ENCODE measurements around the gene KLHL30.

The KLHL30 gene

DNA sequence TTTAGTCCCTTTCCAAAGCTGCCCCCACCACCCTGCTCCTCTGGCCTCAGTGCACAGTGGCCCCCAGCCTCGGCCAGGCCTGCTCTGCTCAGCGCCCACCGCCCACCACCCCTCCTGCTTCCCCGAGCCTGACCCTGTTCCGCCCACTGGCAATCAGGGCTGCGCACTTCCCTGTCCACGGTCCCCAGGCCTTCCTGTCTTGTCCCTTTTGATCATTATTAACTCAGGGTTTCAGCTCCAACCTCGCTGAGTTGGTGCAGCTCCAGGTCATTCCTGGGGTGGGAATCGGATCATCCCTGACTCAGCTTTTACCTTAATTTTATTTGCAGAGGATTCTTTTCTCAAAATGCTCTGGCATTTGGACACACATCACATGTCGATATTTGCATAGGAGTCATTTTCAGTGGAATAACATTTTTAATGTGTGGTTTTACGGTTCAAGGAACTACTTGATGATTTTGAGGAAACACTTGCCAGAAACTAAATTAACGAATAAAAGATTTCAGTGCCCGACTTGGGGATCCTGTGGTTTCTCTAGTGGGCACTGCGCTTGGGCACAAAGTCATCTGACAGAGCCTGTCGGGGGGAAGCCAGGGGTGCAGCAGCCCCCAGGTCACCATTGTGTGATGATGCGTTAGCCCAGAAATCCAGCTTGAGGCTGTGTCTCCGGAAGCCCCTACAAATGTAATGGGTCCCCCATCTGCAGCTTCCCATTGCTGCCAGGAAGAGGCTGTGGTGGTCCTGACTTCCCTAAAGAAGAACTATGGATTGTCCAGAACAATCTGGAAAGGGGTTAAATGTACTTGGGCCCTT is 39.4 kb upstream of the KLHL30 start:
- in situ Hi-C loops (cut with HindIII; ENCODE audit: low sequenced_read_pairs): no loop called here
- no peak for TF ChIP-seq CTCF (IDR thresholded peaks at IDR 0.05; ENCODE audit: low read depth, low read length, missing control alignments)
- no peak overlapping the region for H3K4me3 ChIP-seq (ENCODE audit: low read depth, low read length)
- DNase-seq (ENCODE audit: low read depth): peak; percentile 50

DNA sequence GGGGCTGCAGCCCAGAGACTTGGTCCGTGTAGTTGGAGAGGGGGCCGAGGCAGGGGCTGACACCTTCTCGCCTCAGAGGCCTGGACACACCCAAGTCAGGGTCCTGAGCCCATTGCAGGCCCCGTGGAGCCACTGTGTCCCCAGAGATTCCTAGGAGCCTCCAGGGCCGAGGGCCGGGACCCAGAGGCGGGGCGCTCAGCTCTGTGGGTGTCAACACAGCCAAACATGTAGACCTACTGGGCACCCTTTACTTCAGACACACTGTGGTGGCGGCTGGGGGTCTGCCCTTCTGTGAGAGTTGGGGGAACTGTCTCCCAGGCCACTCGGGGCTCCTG is 38.8 kb upstream of the KLHL30 start:
- DNase-seq (ENCODE audit: low read depth): no peak
- no peak overlapping the region for H3K4me3 ChIP-seq (ENCODE audit: low read depth, low read length)
- in situ Hi-C loops (cut with HindIII; ENCODE audit: low sequenced_read_pairs): no loop called here
- no peak for TF ChIP-seq CTCF (IDR thresholded peaks at IDR 0.05; ENCODE audit: low read depth, low read length, missing control alignments)

DNA sequence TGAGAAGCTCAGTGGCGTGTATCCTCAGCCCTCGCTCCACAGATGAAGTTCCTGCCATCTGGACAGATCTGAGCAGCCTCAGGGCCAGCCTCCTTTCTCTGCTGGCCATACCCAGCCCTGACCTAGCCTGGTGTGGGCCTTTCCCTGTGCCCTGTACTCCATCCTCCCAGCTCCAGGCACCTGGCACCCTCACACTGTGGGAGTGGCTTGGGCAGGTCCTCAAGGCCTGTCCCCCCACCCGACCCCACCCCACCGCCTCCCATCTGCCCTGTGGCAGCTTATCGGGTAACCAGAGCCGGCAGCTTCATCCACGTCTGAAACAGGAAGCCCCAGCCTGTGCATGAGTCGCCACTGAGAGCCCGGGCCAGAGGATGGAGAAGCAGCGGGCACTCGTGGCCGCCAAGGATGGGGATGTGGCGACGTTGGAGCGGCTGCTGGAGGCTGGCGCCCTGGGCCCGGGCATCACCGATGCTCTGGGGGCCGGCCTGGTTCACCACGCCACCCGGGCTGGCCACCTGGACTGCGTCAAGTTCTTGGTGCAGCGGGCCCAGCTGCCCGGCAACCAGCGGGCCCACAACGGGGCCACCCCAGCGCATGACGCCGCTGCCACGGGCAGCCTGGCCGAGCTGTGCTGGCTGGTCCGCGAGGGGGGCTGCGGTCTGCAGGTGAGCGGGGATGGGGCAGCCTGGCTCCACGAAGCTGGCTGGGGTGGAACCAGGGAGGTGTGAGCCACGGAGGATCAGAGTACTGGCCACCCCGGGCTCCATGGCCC is 38.2 kb upstream of the KLHL30 start, which contains the start of gene ESPNL:
ESPNL (plus strand) TSS at position 292 of the 772 bp plus-strand sequence; CDS start at position 372, 80 bp downstream.
- no peak for TF ChIP-seq CTCF (IDR thresholded peaks at IDR 0.05; ENCODE audit: low read depth, low read length, missing control alignments)
- DNase-seq (ENCODE audit: low read depth): no peak
- in situ Hi-C loops (cut with HindIII; ENCODE audit: low sequenced_read_pairs): no loop called here
- H3K4me3 ChIP-seq (ENCODE audit: low read depth, low read length): no peak within 1 kb of the TSS

DNA sequence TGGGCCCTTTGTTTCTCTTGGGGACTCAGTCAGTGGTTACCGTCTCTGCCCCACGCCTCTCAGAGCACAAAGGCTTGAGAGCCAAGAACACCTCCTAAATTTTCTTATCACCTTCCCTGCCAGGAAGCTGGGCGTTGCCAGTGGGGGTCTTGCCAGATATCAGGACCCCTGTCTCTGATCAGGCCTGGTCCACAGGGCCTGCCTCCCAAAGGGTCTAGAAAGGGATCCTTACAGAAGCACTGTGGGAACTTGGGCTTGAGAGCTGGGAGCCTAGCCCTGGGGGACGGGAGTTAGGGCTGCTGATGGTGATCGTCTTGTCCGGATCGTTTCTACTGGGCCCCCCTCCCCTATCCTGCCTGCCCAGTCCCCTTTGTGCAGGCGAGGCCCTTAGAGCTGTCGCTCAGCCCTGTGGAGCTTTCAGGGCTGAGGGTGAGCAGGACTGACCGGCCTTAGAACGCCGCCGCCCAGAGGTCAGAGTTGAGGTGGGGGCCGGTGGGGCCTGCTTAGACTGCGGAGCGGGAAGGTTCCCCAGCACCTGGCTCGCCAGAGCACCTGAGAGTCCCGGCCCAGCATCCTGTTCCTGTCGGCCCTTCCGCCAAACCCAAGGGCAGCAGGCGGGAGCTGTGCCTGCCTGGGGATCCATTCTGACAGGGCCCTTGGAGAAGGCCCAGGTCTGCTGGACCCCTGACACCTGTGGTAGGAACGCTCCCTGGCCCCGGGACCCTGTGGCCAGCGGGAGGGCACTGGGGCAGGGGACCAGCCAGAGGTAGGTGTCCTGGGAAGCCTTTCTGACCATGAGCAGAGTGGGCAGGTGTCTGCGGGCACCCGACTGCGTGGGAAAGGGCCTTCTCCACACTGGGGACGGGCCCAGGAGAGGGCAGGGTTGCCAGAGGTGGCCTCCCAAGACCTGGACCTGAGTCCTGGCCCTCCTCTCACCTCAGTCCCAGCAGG is 37.4 kb upstream of the KLHL30 start:
- in situ Hi-C loops (cut with HindIII; ENCODE audit: low sequenced_read_pairs): no loop called here
- no peak for DNase-seq (ENCODE audit: low read depth)
- TF ChIP-seq CTCF (IDR thresholded peaks at IDR 0.05; ENCODE audit: low read depth, low read length, missing control alignments): no peak
- no peak overlapping the region for H3K4me3 ChIP-seq (ENCODE audit: low read depth, low read length)

DNA sequence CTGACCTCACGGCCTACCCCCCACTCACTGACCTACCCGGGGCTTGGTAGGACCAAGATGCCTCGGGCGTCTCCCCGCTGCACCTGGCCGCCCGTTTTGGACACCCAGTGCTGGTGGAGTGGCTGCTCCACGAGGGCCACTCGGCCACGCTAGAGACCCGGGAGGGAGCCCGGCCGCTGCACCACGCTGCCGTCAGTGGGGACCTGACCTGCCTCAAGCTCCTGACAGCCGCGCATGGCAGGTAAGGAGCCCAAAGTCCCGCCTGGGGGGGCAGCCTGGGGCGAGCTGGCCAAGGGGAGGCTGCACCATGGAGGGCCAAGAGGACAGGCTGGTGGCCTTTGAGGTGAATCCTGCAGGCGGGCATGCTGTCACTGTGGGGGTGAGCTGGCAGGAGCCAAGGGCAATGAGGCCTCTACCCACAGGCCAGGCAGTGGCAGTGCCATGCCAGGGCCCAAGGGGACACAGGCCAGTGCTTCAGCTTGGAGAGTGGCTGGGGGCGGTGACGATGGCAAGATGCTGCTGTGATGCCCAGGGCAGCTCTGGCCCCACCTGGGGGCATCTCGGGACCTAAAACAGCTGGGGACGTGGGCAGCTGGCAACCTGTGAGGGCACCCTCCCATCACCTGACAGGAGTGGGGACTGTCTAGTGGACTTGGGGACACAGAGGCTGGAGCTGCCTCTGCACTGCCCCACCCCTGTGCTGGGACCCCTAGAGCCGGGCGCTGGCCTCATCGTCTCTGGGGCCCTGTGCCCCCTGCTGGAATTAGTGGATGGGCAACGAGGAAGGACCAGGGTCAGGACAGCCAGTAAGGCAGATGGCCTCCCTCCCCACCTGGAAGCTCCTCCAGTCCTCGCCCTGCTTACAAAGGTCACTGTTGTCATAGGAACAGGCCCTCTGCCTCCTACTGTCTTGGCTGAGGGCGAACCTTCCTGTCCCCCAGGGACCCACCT is 36.3 kb upstream of the KLHL30 start:
- no peak overlapping the region for H3K4me3 ChIP-seq (ENCODE audit: low read depth, low read length)
- no peak for TF ChIP-seq CTCF (IDR thresholded peaks at IDR 0.05; ENCODE audit: low read depth, low read length, missing control alignments)
- DNase-seq (ENCODE audit: low read depth): no peak
- in situ Hi-C loops (cut with HindIII; ENCODE audit: low sequenced_read_pairs): no loop called here

All from astrocyte of the cerebellum (primary cell).